HepG2 (cell line): ENCODE data around the gene ANTXR1. TPM values are rescaled to one million over a fixed set of nuclear protein-coding genes. Genes with fewer than 3 reads are reported as not detected.

Source experiments
- ATAC-seq: fragments of 200-7000 bp; cut with Tn5 transposase; 3 replicates; pipeline ENCODE4 v1.9.1; 2020; ENCODE audit warnings: mild to moderate bottlenecking, moderate library complexity
- BruUV-seq: library from RNA; stranded (reverse); fragments of 400-500 nt; replicated peaks from 2 replicates; lab custom pipeline; 2021; lab: Mats Ljungman, UMichigan
- CTCF ChIA-PET: fragments of 300-600 bp; formaldehyde crosslinking; extraction: SDS; loops from one replicate; lab custom pipeline; 2021; ENCODE audit warnings: low total read pairs, inconsistent platforms, low intra/inter-chr PET ratio; lab: Yijun Ruan, JAX
- POLR2A ChIA-PET: fragments of 350-600 bp; sonication (Branson Sonifier 250); formaldehyde crosslinking; loops from one replicate; lab custom pipeline; 2020; ENCODE audit warnings: antibody characterized with exemption, inconsistent platforms; lab: Yijun Ruan, JAX
- DNase-seq: peaks from one replicate; pipeline ENCODE4 v3.0.0-alpha.2; 2015; ENCODE audit warnings: low spot score
- FAIRE-seq: peaks from 3 replicates; lab custom pipeline; 2011; peaks lifted over from hg19 to GRCh38; lab: Jason Lieb, UNC
- H2AFZ ChIP-seq: one replicate; pipeline ENCODE4 v1.6.1; 2011; ENCODE audit warnings: low read length, inconsistent platforms
- H3K27ac ChIP-seq: fragments of 300-600 bp; 3 replicates; pipeline ENCODE4 v1.8.0; 2011; ENCODE audit warnings: mixed run types, mild to moderate bottlenecking, mixed read lengths, low read length, inconsistent platforms; ENCODE audit not compliant: insufficient read depth; ENCODE audit errors: extremely low read length
- H3K27me3 ChIP-seq, 2 experiments: fragments of 200-600 bp in 1 of 2; 2 replicates in 1 of 2; 3 replicates in 1 of 2; pipeline versions ENCODE4 v1.6.0 to v1.8.0; 2011; ENCODE audit warnings: low read length in 2 of 2, mild to moderate bottlenecking in 2 of 2, moderate library complexity in 2 of 2, inconsistent platforms in 1 of 2; ENCODE audit not compliant: insufficient read depth in 2 of 2, control insufficient read depth in 1 of 2
- H3K36me3 ChIP-seq, 2 experiments: fragments of 200-600 bp in 1 of 2; replicated peaks in 1 of 2; 2 replicates in 1 of 2; 3 replicates in 1 of 2; pipeline versions ENCODE4 v1.5.1 to v1.8.0; 2011; ENCODE audit warnings: low read length in 2 of 2, inconsistent platforms in 1 of 2; ENCODE audit not compliant: insufficient read depth in 2 of 2, control insufficient read depth in 1 of 2
- H3K4me1 ChIP-seq: 2 replicates; pipeline ENCODE4 v1.5.1; 2012; ENCODE audit warnings: low read length, inconsistent platforms; ENCODE audit not compliant: insufficient read depth
- H3K4me2 ChIP-seq: 2 replicates; pipeline ENCODE4 v1.6.0; 2011; ENCODE audit warnings: low read depth, low read length, inconsistent platforms
- H3K4me3 ChIP-seq, 3 experiments: fragments of 200-600 bp in 1 of 3; sonication (generic), shearing (Covaris generic) in 1 of 3; replicated peaks in 1 of 3; 2 replicates each; pipeline ENCODE4 v1.5.1; 2011 to 2016; ENCODE audit warnings: low read length in 3 of 3, inconsistent platforms in 2 of 3, low read depth in 2 of 3, mild to moderate bottlenecking in 2 of 3, control low read depth in 1 of 3, mixed read lengths in 1 of 3; ENCODE audit not compliant: insufficient read depth in 1 of 3
- H3K79me2 ChIP-seq: one replicate; pipeline ENCODE4 v1.6.1; 2011; ENCODE audit warnings: low read length, inconsistent platforms; ENCODE audit not compliant: insufficient read depth
- H3K9ac ChIP-seq: 2 replicates; pipeline ENCODE4 v1.6.0; 2011; ENCODE audit warnings: mild to moderate bottlenecking, low read depth, low read length, inconsistent platforms; ENCODE audit not compliant: insufficient read depth
- H3K9me3 ChIP-seq: 2 replicates; pipeline ENCODE4 v1.5.1; 2012; ENCODE audit warnings: mild to moderate bottlenecking, low read length
- H4K20me1 ChIP-seq: 2 replicates; pipeline ENCODE4 v1.6.0; 2011; ENCODE audit warnings: inconsistent platforms, mild to moderate bottlenecking, low read length, moderate library complexity; ENCODE audit not compliant: insufficient read depth
- CBX2 ChIP-seq, 2 experiments: fragments of 200-600 bp in 1 of 2; sonication (generic); formaldehyde crosslinking in 1 of 2; IDR thresholded peaks; 2 replicates each; pipeline versions ENCODE4 v1.7.0 to v1.8.1; 2018 to 2022; ENCODE audit warnings: low read depth in 2 of 2, low read length in 1 of 2, mild to moderate bottlenecking in 1 of 2, missing genetic modification reagents in 1 of 2
- CEBPB ChIP-seq: IDR thresholded peaks from 2 replicates; pipeline ENCODE4 v1.6.1; 2011; ENCODE audit warnings: low read depth, low read length, improper control_type of control experiment, borderline replicate concordance
- CEBPG ChIP-seq: IDR thresholded peaks from 2 replicates; pipeline ENCODE4 v1.6.1; 2016
- CHD4 ChIP-seq: fragments of 200-600 bp; sonication (generic); IDR thresholded peaks from 2 replicates; pipeline ENCODE4 v1.7.0; 2017; ENCODE audit warnings: mild to moderate bottlenecking, low read length, borderline replicate concordance
- DDIT3 ChIP-seq: sonication (generic); formaldehyde crosslinking; IDR thresholded peaks from 2 replicates; pipeline ENCODE4 v1.4.0; 2020; ENCODE audit warnings: mild to moderate bottlenecking, missing genetic modification reagents
- MNT ChIP-seq: fragments of 450-650 bp; IDR thresholded peaks from 2 replicates; pipeline ENCODE4 v1.6.1; 2016
- ZSCAN12 ChIP-seq: sonication (generic); formaldehyde crosslinking; IDR thresholded peaks from 2 replicates; pipeline ENCODE4 v1.9.0; 2021; ENCODE audit warnings: mild to moderate bottlenecking, missing genetic modification reagents
- WGBS: methylation state at CpG from one replicate; pipeline ENCODE4 v1.1.6; 2017; ENCODE audit warnings: low lambda C conversion rate; 5-methylcytosine and 5-hydroxymethylcytosine counted together
- in situ Hi-C: cut with HindIII; loops from 2 replicates; pipeline ENCODE4 v1.10.0; 2017; ENCODE audit warnings: low pct_unique_long_range_greater_than_20kb; ENCODE audit not compliant: extremely low pct_ligation_motif_present
- intact Hi-C: fragments of 100-400 bp; cut with micrococcal nuclease; formaldehyde crosslinking; loops from one replicate; pipeline ENCODE4 v1.10.0; 2022; ENCODE audit not compliant: unreplicated experiment
- polyA plus RNA-seq, 8 experiments: library from polyadenylated mRNA; depleted of rRNA in 3 of 8; stranded (reverse) in 7 of 8; unstranded in 1 of 8; fragments of >200 nt; fragmentation: Illumina TruSeq in 4 of 8; extraction: Trizol in 4 of 8; gene quantifications; 2 replicates each; pipeline versions ENCODE4 v1.2.1 to v1.2.3, GENCODE V29; 2011 to 2016; ENCODE audit warnings: low read depth in 4 of 8, missing spikeins in 1 of 8, mixed read lengths in 1 of 8; ENCODE audit not compliant: insufficient read depth in 1 of 8
- total RNA-seq, 5 experiments: library from RNA; depleted of rRNA; stranded (reverse); fragments of >200 nt; fragmentation: Illumina TruSeq; extraction: Trizol; gene quantifications; 2 replicates each; pipeline ENCODE4 v1.2.3, GENCODE V29; 2016; ENCODE audit warnings: low read depth in 1 of 5

Gene ANTXR1
- total and polyA plus RNA-seq, 2 of the 13 experiments (the other 11 are each of a cell fraction or from before 2014, with no cell fraction given) = 4.5 to 12.7 TPM

- Histone ChIP-seq H3K4me1 (peaks cover 24% of the 10 kb centered on the region), H3K4me2 (no peak overlapping the region), H3K9me3 (no peaks in the 10 kb centered on the region), H3K27me3 (no peaks in the 10 kb centered on the region), H3K27ac (no peak overlapping the region), H3K4me3 (no peak overlapping the region), H3K9ac (no peak overlapping the region), H2AFZ (no peak overlapping the region), H3K79me2 (no peaks in the 10 kb centered on the region), H3K36me3 (no peaks in the 10 kb centered on the region), H4K20me1 (no peaks in the 10 kb centered on the region)
- FAIRE-seq = no peak
- BruUV-seq = no TSS peak
- ChIA-PET CTCF (no interaction called here), POLR2A (no interaction called here)
- no peak for DNase-seq
- TF ChIP-seq CBX2 (IDR thresholded peaks at IDR 0.05; ENCODE audit: low read depth, low read length) (no peak), CBX2 (CRISPR knock-in tag; IDR thresholded peaks at IDR 0.05; ENCODE audit: low read depth) (no peak), MNT (peak; percentile 51)
- intact Hi-C loops (no loop called here), in situ Hi-C loops (no loop called here)
- 93% methylated on average over 4 of the region's 4 CpGs for WGBS
- ATAC-seq = no peak
These were observed 256.4 kb downstream of the ANTXR1 start for GRCh38 chr2:69269330-69269729.

- Histone ChIP-seq H4K20me1 (no peaks in the 10 kb centered on the region), H3K27ac (no peak overlapping the region), H2AFZ (no peak overlapping the region), H3K4me3 (no peak overlapping the region), H3K4me1 (peaks cover 24% of the 10 kb centered on the region), H3K79me2 (no peaks in the 10 kb centered on the region), H3K9me3 (no peaks in the 10 kb centered on the region), H3K27me3 (no peaks in the 10 kb centered on the region), H3K36me3 (no peaks in the 10 kb centered on the region), H3K4me2 (no peak overlapping the region), H3K9ac (no peak overlapping the region)
- DNase-seq (no peak), FAIRE-seq (no peak), ATAC-seq (no peak)
- ChIA-PET CTCF (no interaction called here), POLR2A (no interaction called here)
- 88% methylated on average over 3 of the region's 3 CpGs for WGBS
- BruUV-seq = no TSS peak
- TF ChIP-seq DDIT3 (CRISPR knock-in tag) = no peak
- TF ChIP-seq CEBPB = peak; percentile 66; the same call in 1 of the 2 replicates
- TF ChIP-seq CHD4 = 0 out of 2 replicates have a peak, but pooled peaks have one; percentile 8
- TF ChIP-seq ZSCAN12 = no peak
- TF ChIP-seq CEBPG (CRISPR knock-in tag) = 0 out of 2 replicates have a peak, but pooled peaks have one; percentile 20
- in situ Hi-C loops (no loop called here), intact Hi-C loops (no loop called here)
These were observed 258.9 kb downstream of the ANTXR1 start for GRCh38 chr2:69271831-69272257.
